Mesenchymal stem cell (in vitro differentiated cells and primary cell): Measurements from ENCODE around the gene MAGEB1.

ENCODE experiments used
- DNase-seq: peaks from one replicate; pipeline ENCODE4 v3.0.0-alpha.2; 2013
- H2AFZ ChIP-seq: one replicate; pipeline ENCODE4 v1.6.1; 2013; ENCODE audit warnings: low read depth, mild to moderate bottlenecking, control low read depth, inconsistent platforms, low read length, moderate library complexity
- H2AK5ac ChIP-seq: 2 replicates; pipeline ENCODE4 v1.6.1; 2013; ENCODE audit warnings: low read length, moderate library complexity, mild to moderate bottlenecking, inconsistent platforms; ENCODE audit not compliant: severe bottlenecking
- H2BK120ac ChIP-seq: one replicate; pipeline ENCODE4 v1.6.1; 2013; ENCODE audit warnings: low read depth, mild to moderate bottlenecking, inconsistent platforms, low read length, moderate library complexity
- H2BK12ac ChIP-seq, 2 experiments: one replicate each; pipeline ENCODE4 v1.6.1; 2013; ENCODE audit warnings: inconsistent platforms in 2 of 2, low read length in 2 of 2, mild to moderate bottlenecking in 2 of 2, moderate library complexity in 2 of 2, control low read depth in 1 of 2
- H2BK15ac ChIP-seq: one replicate; pipeline ENCODE4 v1.6.1; 2013; ENCODE audit warnings: mild to moderate bottlenecking, low read depth, inconsistent platforms; ENCODE audit not compliant: poor library complexity, severe bottlenecking
- H2BK5ac ChIP-seq: 2 replicates; pipeline ENCODE4 v1.6.1; 2013; ENCODE audit warnings: low read depth, mild to moderate bottlenecking, low read length, control low read depth, inconsistent platforms; ENCODE audit not compliant: poor library complexity, severe bottlenecking
- H3K14ac ChIP-seq, 2 experiments: one replicate each; pipeline ENCODE4 v1.6.1; 2013; ENCODE audit warnings: inconsistent platforms in 2 of 2, low read length in 2 of 2, control low read depth in 1 of 2, mild to moderate bottlenecking in 1 of 2, moderate library complexity in 1 of 2
- H3K18ac ChIP-seq, 2 experiments: one replicate each; pipeline ENCODE4 v1.6.1; 2013; ENCODE audit warnings: inconsistent platforms in 2 of 2, low read length in 2 of 2, control low read depth in 1 of 2, low read depth in 1 of 2, mild to moderate bottlenecking in 1 of 2
- H3K23ac ChIP-seq, 2 experiments: one replicate each; pipeline ENCODE4 v1.6.1; 2013; ENCODE audit warnings: inconsistent platforms in 2 of 2, low read length in 2 of 2, mild to moderate bottlenecking in 2 of 2, moderate library complexity in 2 of 2, control low read depth in 1 of 2
- H3K27ac ChIP-seq: 2 replicates; pipeline ENCODE4 v1.5.1; 2013; ENCODE audit warnings: mild to moderate bottlenecking, moderate library complexity, low read length, control low read depth, inconsistent platforms; ENCODE audit not compliant: poor library complexity, severe bottlenecking
- H3K27me3 ChIP-seq, 2 experiments: 2 replicates each; pipeline versions ENCODE4 v1.6.1 to v1.7.0; 2013; ENCODE audit warnings: low read length in 2 of 2, mild to moderate bottlenecking in 2 of 2, moderate library complexity in 2 of 2, control low read depth in 1 of 2, inconsistent platforms in 1 of 2; ENCODE audit not compliant: control insufficient read depth in 1 of 2, insufficient read depth in 1 of 2
- H3K36me3 ChIP-seq, 2 experiments: 2 replicates each; pipeline versions ENCODE4 v1.6.1 to v1.7.0; 2013; ENCODE audit warnings: low read length in 2 of 2, control low read depth in 1 of 2, inconsistent platforms in 1 of 2, low read depth in 1 of 2, mild to moderate bottlenecking in 1 of 2; ENCODE audit not compliant: insufficient read depth in 2 of 2, control insufficient read depth in 1 of 2
- H3K4ac ChIP-seq, 2 experiments: one replicate each; pipeline ENCODE4 v1.6.1; 2013; ENCODE audit warnings: inconsistent platforms in 2 of 2, low read length in 2 of 2, mild to moderate bottlenecking in 2 of 2, moderate library complexity in 2 of 2, control low read depth in 1 of 2, low read depth in 1 of 2
- H3K4me1 ChIP-seq: 2 replicates; pipeline ENCODE4 v1.6.1; 2013; ENCODE audit warnings: low read depth, low read length, control low read depth; ENCODE audit not compliant: control insufficient read depth, insufficient read depth
- H3K4me2 ChIP-seq: 2 replicates; pipeline ENCODE4 v1.6.1; 2013; ENCODE audit warnings: low read length, mild to moderate bottlenecking, inconsistent platforms; ENCODE audit not compliant: poor library complexity, severe bottlenecking
- H3K4me3 ChIP-seq, 2 experiments: 2 replicates each; pipeline versions ENCODE4 v1.5.1 to v1.7.0; 2013; ENCODE audit warnings: low read length in 2 of 2, mild to moderate bottlenecking in 2 of 2, control low read depth in 1 of 2, low read depth in 1 of 2; ENCODE audit not compliant: insufficient read depth in 1 of 2
- H3K79me1 ChIP-seq: replicated peaks from 2 replicates; pipeline ENCODE4 v1.6.1; 2013; ENCODE audit warnings: mild to moderate bottlenecking, control low read depth, low read length, inconsistent platforms; ENCODE audit not compliant: poor library complexity, severe bottlenecking
- H3K9ac ChIP-seq: 2 replicates; pipeline ENCODE4 v1.7.0; 2013; ENCODE audit warnings: mild to moderate bottlenecking, low read length, moderate library complexity
- H3K9me3 ChIP-seq: 2 replicates; pipeline ENCODE4 v1.7.0; 2013; ENCODE audit warnings: mild to moderate bottlenecking, low read length; ENCODE audit not compliant: control insufficient read depth
- H4K8ac ChIP-seq: one replicate; pipeline ENCODE4 v1.6.1; 2013; ENCODE audit warnings: inconsistent platforms, mild to moderate bottlenecking, low read length, moderate library complexity
- H4K91ac ChIP-seq: one replicate; pipeline ENCODE4 v1.6.1; 2013; ENCODE audit warnings: mild to moderate bottlenecking, low read length, inconsistent platforms
- WGBS: methylation state at CpG from one replicate; pipeline ENCODE4 v1.1.7; 2013; ENCODE audit warnings: mixed read lengths; 5-methylcytosine and 5-hydroxymethylcytosine counted together

MAGEB1 gene

GRCh38 chrX:30283456-30284200 is 36.7 kb downstream of the MAGEB1 start:
- no peaks in the 10 kb centered on the region for H3K36me3 ChIP-seq
- no peaks in the 10 kb centered on the region for H3K4me1 ChIP-seq
- peak overlapping the region; percentile 4 for H2BK5ac ChIP-seq
- no peaks in the 10 kb centered on the region for H3K27me3 ChIP-seq
- H3K9me3 ChIP-seq = no peaks in the 10 kb centered on the region
- no peak overlapping the region for H3K23ac ChIP-seq
- H2BK15ac ChIP-seq = no peak overlapping the region
- no peak overlapping the region for H4K8ac ChIP-seq
- H2BK12ac ChIP-seq = no peak overlapping the region
- no peak overlapping the region for H2AK5ac ChIP-seq
- WGBS = no CpG with 5 or more reads among the region's 3 CpGs
- H3K14ac ChIP-seq = no peak overlapping the region
- peak overlapping the region in 1 of 2 experiments; percentile 12 for H3K18ac ChIP-seq
- no peaks in the 10 kb centered on the region for H3K79me1 ChIP-seq
- peak overlapping the region; percentile 88 for H3K9ac ChIP-seq
- H2AFZ ChIP-seq = no peak overlapping the region
- no peak overlapping the region for H3K4ac ChIP-seq
- peak overlapping the region in 1 of 2 experiments; percentile 19 for H3K4me3 ChIP-seq
- no peak overlapping the region for H3K4me2 ChIP-seq
- DNase-seq = peak; percentile 94
- H2BK120ac ChIP-seq = no peak overlapping the region
- peak overlapping the region; percentile 85 for H3K27ac ChIP-seq
- H4K91ac ChIP-seq = no peak overlapping the region

GRCh38 chrX:30296408-30297254 is 49.7 kb downstream of the MAGEB1 start:
- no peak overlapping the region for H3K4ac ChIP-seq
- WGBS = no CpG with 5 or more reads among the region's 5 CpGs

GRCh38 chrX:30301208-30301607 is 54.3 kb downstream of the MAGEB1 start:
- H3K36me3 ChIP-seq = peaks cover 0 to 14% of the 10 kb centered on the region in 2 experiments
- H2BK120ac ChIP-seq = no peak overlapping the region
- H3K9me3 ChIP-seq = no peaks in the 10 kb centered on the region
- H3K4me2 ChIP-seq = no peak overlapping the region
- peaks cover 0 to 19% of the 10 kb centered on the region in 2 experiments for H3K27me3 ChIP-seq
- no peaks in the 10 kb centered on the region for H3K4me1 ChIP-seq
- no peak overlapping the region for H2AFZ ChIP-seq
- no peak overlapping the region for H4K8ac ChIP-seq
- no peak overlapping the region for H3K23ac ChIP-seq
- no peak overlapping the region for H3K4ac ChIP-seq
- H2BK5ac ChIP-seq = no peak overlapping the region
- peak overlapping the region; percentile 68 for H3K9ac ChIP-seq
- no peak for DNase-seq
- no peaks in the 10 kb centered on the region for H3K79me1 ChIP-seq
- H2BK12ac ChIP-seq = no peak overlapping the region
- no peak overlapping the region for H3K4me3 ChIP-seq
- no peak overlapping the region for H3K18ac ChIP-seq
- H4K91ac ChIP-seq = no peak overlapping the region
- H3K27ac ChIP-seq = no peak overlapping the region
- no peak overlapping the region for H2AK5ac ChIP-seq
- H2BK15ac ChIP-seq = no peak overlapping the region
- H3K14ac ChIP-seq = no peak overlapping the region

More at GRCh38 chrX:30296408-30297254, 49.7 kb downstream of the MAGEB1 start:
- Histone ChIP-seq H3K79me1 (no peaks in the 10 kb centered on the region), H2AFZ (no peak overlapping the region), H3K27ac (no peak overlapping the region), H3K4me3 (no peak overlapping the region), H3K9ac (no peak overlapping the region), H3K36me3 (no peaks in the 10 kb centered on the region), H3K4me1 (no peaks in the 10 kb centered on the region), H2BK12ac (no peak overlapping the region), H3K18ac (no peak overlapping the region), H2BK120ac (no peak overlapping the region), H2BK15ac (no peak overlapping the region), H3K9me3 (no peaks in the 10 kb centered on the region), H3K23ac (no peak overlapping the region), H2AK5ac (no peak overlapping the region), H4K8ac (no peak overlapping the region), H2BK5ac (no peak overlapping the region), H3K27me3 (peaks cover 0 to 19% of the 10 kb centered on the region in 2 experiments), H4K91ac (no peak overlapping the region), H3K4me2 (no peak overlapping the region), H3K14ac (no peak overlapping the region)
- DNase-seq = no peak
